ENCODE measurements around the gene TNFRSF8.

- TF ChIP-seq POLR2A (IDR thresholded peaks at IDR 0.05), result no peak
- TF ChIP-seq CTCF (IDR thresholded peaks at IDR 0.05 in 8 of 11, conservative IDR thresholded peaks at IDR 0.05 in 3 of 11), result peak in 1 of 11 experiments; percentile 6
Measured at GRCh38 chr1:12177156-12177998, 114.3 kb downstream of the TNFRSF8 start.

Data from spleen (tissue), 7 donors.